ENCODE results near the gene GMPR. TPM values are rescaled to one million over a fixed set of nuclear protein-coding genes. Genes with fewer than 3 reads are reported as not detected.
A peak's percentile ranks its signal among the peaks of the same experiment; 100 is the strongest.

The GMPR gene
- total and polyA plus RNA-seq, 2 donors (not counting 3 experiments of a cell fraction or from before 2014, with no cell fraction given), result 36.3 to 64.0 TPM

DNA sequence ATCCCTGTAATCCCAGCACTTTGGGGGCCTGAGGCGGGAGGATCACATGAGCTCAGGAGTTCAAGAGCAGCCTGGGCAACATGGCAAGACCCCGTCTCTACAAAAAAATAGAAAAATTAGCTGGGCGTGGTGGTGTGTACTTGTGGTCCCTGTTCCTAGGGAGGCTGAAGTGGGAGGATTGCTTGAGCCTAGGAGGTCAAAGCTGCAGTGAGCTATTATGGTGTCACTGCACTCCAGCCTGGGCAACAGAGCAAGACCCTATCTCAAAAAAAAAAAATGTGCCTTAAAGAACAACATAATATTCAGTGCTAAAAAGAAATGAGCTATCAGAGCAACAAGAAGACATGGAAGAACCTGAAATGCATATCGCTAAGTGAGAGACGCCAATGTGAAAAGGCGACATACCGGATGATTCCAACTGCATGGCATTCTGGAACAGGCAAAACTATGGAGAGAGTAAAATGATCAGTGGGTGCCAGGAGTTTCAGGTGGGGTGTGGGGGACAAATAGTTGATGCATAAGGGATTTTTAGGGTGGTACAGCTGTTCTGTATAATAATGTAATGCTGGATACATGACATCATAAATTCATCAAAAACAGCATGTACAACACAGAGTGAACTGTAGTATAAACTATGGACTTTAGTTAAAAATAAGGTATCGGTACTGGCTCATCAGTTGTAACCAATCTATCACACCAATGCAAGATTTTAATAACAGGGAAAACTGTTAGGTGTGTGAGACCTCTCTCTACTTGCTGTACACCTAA, 80.8 kb downstream of the GMPR start:
- H3K9me3 ChIP-seq (replicated peaks; ENCODE audit: control insufficient read depth, insufficient read depth, low read length), result no peaks in the 10 kb centered on the region
- H3K27me3 ChIP-seq (ENCODE audit: control insufficient read depth in 2 of 2, insufficient read depth in 2 of 2, low read length in 2 of 2), result no peaks in the 10 kb centered on the region
- TF ChIP-seq EZH2 (IDR thresholded peaks at IDR 0.05; ENCODE audit: borderline replicate concordance, low read depth, low read length, severe bottlenecking) (no peak), POLR2A (IDR thresholded peaks at IDR 0.05; ENCODE audit: low read depth, low read length) (no peak), MAX (IDR thresholded peaks at IDR 0.05; ENCODE audit: insufficient read depth, insufficient read length) (no peak), POLR2AphosphoS5 (IDR thresholded peaks at IDR 0.05; ENCODE audit: insufficient read depth, low read depth, low read length) (no peak), MYC (IDR thresholded peaks at IDR 0.05; ENCODE audit: low read depth, low read length) (no peak), GATA2 (IDR thresholded peaks at IDR 0.05; ENCODE audit: insufficient read depth, insufficient read length, low read depth, low read length) (no peak), JUN (IDR thresholded peaks at IDR 0.05; ENCODE audit: borderline replicate concordance, insufficient read depth, insufficient read length, low read depth) (no peak), FOS (IDR thresholded peaks at IDR 0.05; ENCODE audit: borderline replicate concordance, insufficient read depth, low read length) (no peak)
- TF ChIP-seq, protein P1, sequence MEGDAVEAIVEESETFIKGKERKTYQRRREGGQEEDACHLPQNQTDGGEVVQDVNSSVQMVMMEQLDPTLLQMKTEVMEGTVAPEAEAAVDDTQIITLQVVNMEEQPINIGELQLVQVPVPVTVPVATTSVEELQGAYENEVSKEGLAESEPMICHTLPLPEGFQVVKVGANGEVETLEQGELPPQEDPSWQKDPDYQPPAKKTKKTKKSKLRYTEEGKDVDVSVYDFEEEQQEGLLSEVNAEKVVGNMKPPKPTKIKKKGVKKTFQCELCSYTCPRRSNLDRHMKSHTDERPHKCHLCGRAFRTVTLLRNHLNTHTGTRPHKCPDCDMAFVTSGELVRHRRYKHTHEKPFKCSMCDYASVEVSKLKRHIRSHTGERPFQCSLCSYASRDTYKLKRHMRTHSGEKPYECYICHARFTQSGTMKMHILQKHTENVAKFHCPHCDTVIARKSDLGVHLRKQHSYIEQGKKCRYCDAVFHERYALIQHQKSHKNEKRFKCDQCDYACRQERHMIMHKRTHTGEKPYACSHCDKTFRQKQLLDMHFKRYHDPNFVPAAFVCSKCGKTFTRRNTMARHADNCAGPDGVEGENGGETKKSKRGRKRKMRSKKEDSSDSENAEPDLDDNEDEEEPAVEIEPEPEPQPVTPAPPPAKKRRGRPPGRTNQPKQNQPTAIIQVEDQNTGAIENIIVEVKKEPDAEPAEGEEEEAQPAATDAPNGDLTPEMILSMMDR (IDR thresholded peaks at IDR 0.05; ENCODE audit: extremely low read depth in 1 of 2, insufficient read depth in 1 of 2, low read depth in 1 of 2, low read length in 2 of 2), result no peak
- no peak for DNase-seq (ENCODE audit: low read depth, low spot score)
- H3K27ac ChIP-seq (ENCODE audit: insufficient read depth, low read depth, low read length), result peak overlapping the region; percentile 87
- no peaks in the 10 kb centered on the region for H3K9me1 ChIP-seq (replicated peaks; ENCODE audit: control insufficient read depth, extremely low read depth, insufficient read depth, low read length)
- H3K4me3 ChIP-seq (replicated peaks in 1 of 3; ENCODE audit: insufficient read depth in 1 of 3, low read depth in 1 of 3, low read length in 3 of 3), result no peak overlapping the region
- no peaks in the 10 kb centered on the region for H4K20me1 ChIP-seq (replicated peaks; ENCODE audit: control insufficient read depth, extremely low read depth, insufficient read depth, low read length)
- no peaks in the 10 kb centered on the region for H3K36me3 ChIP-seq (ENCODE audit: control insufficient read depth in 2 of 2, extremely low read depth in 1 of 2, insufficient read depth in 2 of 2, low read length in 2 of 2)
- FAIRE-seq, result peak; percentile 54
- ChIA-PET POLR2A (no interaction called here), CTCF (interaction anchor here (0.6 to 4.9 kb wide), 8 partner anchors 10 to 767 kb away, joined by 3 to 36 read pairs (median 4); no protein-coding TSS in a partner anchor)
- dilution Hi-C loops (cut with MboI; ENCODE audit: extremely low pct_ligation_motif_present, low sequenced_read_pairs) (no loop called here), intact Hi-C loops (cut with micrococcal nuclease) (no loop called here)
- peaks cover 15% of the 10 kb centered on the region for H3K4me1 ChIP-seq (ENCODE audit: control insufficient read depth, extremely low read depth, insufficient read depth, low read length)
- no peaks in the 10 kb centered on the region for H3K79me2 ChIP-seq (ENCODE audit: control insufficient read depth, insufficient read depth, low read length)
- peak overlapping the region; percentile 80 for H3K9ac ChIP-seq (replicated peaks; ENCODE audit: extremely low read depth, insufficient read depth, low read length)
- no peak overlapping the region for H2AFZ ChIP-seq (ENCODE audit: low read depth, low read length)
- no TSS peak for BruUV-seq (replicated peaks)
- peak overlapping the region; percentile 71 for H3K4me2 ChIP-seq (ENCODE audit: insufficient read depth, low read length)

Measured in endothelial cell of umbilical vein (primary cell).